Measurements from ENCODE around the gene KLRD1. TPM values are rescaled to one million over a fixed set of nuclear protein-coding genes. Genes with fewer than 3 reads are reported as not detected.
"Not testable (repeated sequence)": the region's sequence is repeated elsewhere in the genome, so short reads cannot be mapped to it uniquely, and the experiment has no call there.

The KLRD1 gene
- total and polyA plus RNA-seq, 2 experiments from 2014 or later, result 0.03 to 0.27 TPM

GRCh38 chr12:10374624-10375018 is 67.0 kb downstream of the KLRD1 start (continued):
- TF ChIP-seq, protein P1, sequence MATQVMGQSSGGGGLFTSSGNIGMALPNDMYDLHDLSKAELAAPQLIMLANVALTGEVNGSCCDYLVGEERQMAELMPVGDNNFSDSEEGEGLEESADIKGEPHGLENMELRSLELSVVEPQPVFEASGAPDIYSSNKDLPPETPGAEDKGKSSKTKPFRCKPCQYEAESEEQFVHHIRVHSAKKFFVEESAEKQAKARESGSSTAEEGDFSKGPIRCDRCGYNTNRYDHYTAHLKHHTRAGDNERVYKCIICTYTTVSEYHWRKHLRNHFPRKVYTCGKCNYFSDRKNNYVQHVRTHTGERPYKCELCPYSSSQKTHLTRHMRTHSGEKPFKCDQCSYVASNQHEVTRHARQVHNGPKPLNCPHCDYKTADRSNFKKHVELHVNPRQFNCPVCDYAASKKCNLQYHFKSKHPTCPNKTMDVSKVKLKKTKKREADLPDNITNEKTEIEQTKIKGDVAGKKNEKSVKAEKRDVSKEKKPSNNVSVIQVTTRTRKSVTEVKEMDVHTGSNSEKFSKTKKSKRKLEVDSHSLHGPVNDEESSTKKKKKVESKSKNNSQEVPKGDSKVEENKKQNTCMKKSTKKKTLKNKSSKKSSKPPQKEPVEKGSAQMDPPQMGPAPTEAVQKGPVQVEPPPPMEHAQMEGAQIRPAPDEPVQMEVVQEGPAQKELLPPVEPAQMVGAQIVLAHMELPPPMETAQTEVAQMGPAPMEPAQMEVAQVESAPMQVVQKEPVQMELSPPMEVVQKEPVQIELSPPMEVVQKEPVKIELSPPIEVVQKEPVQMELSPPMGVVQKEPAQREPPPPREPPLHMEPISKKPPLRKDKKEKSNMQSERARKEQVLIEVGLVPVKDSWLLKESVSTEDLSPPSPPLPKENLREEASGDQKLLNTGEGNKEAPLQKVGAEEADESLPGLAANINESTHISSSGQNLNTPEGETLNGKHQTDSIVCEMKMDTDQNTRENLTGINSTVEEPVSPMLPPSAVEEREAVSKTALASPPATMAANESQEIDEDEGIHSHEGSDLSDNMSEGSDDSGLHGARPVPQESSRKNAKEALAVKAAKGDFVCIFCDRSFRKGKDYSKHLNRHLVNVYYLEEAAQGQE (IDR thresholded peaks at IDR 0.05; ENCODE audit: unreplicated experiment), result no peak
- TF ChIP-seq, protein P2, sequence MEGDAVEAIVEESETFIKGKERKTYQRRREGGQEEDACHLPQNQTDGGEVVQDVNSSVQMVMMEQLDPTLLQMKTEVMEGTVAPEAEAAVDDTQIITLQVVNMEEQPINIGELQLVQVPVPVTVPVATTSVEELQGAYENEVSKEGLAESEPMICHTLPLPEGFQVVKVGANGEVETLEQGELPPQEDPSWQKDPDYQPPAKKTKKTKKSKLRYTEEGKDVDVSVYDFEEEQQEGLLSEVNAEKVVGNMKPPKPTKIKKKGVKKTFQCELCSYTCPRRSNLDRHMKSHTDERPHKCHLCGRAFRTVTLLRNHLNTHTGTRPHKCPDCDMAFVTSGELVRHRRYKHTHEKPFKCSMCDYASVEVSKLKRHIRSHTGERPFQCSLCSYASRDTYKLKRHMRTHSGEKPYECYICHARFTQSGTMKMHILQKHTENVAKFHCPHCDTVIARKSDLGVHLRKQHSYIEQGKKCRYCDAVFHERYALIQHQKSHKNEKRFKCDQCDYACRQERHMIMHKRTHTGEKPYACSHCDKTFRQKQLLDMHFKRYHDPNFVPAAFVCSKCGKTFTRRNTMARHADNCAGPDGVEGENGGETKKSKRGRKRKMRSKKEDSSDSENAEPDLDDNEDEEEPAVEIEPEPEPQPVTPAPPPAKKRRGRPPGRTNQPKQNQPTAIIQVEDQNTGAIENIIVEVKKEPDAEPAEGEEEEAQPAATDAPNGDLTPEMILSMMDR (conservative IDR thresholded peaks at IDR 0.05; ENCODE audit: low read depth in 2 of 2), result no peak
- no peak for TF ChIP-seq ZNF114 (CRISPR knock-in tag; IDR thresholded peaks at IDR 0.05)
- TF ChIP-seq EZH2 (IDR thresholded peaks at IDR 0.05; ENCODE audit: low read depth, unreplicated experiment), result no peak
- TF ChIP-seq POLR2AphosphoS5 (IDR thresholded peaks at IDR 0.05; ENCODE audit: low read depth), result no peak
- TF ChIP-seq CREB1 (CRISPR knock-in tag; IDR thresholded peaks at IDR 0.05; ENCODE audit: low read depth), result no peak
- no peak for TF ChIP-seq ZNF331 (CRISPR knock-in tag; IDR thresholded peaks at IDR 0.05; ENCODE audit: low read depth)
- TF ChIP-seq STAT1 (IDR thresholded peaks at IDR 0.05; ENCODE audit: unreplicated experiment), result no peak
- no peak for TF ChIP-seq NANOG (IDR thresholded peaks at IDR 0.05; ENCODE audit: borderline replicate concordance)
- no peak for TF ChIP-seq JUNB (IDR thresholded peaks at IDR 0.05; ENCODE audit: unreplicated experiment)
- no peak for TF ChIP-seq EZH2phosphoT487 (IDR thresholded peaks at IDR 0.05; ENCODE audit: unreplicated experiment)

DNA sequence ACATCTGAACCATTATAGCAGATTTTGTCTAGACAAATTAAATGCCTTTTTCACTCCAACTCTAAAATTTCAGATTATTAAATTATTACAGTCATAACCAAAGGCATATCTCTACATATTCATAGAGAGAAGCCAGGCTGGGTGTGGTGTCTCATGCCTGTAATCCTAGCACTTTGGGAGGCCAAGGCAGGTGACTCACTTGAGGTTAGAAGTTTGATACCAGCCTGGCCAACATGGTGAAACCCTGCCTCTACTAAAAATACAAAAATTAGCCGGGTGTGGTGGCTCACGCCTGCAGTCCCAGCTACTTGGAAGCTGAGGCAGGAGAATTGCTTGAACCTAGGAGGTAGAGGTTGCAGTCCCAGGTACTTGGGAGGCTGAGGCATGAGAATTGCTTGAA is 71.1 kb downstream of the KLRD1 start:
- H3K9me3 Mint-ChIP-seq; H3K36me3 Mint-ChIP-seq (ENCODE audit: low read depth); H3F3A ChIP-seq (replicated peaks; ENCODE audit: low read depth); H4K20me1 ChIP-seq (replicated peaks; ENCODE audit: insufficient read depth); DNase-seq (ENCODE audit: low spot score); H3K4me2 ChIP-seq; H3K27ac Mint-ChIP-seq; H3K27me3 Mint-ChIP-seq (ENCODE audit: insufficient read depth, low read depth, poor library complexity); H3K36me3 ChIP-seq (ENCODE audit: insufficient read depth); H2AFZ ChIP-seq; H3K4me3 Mint-ChIP-seq; H3K4me3 ChIP-seq; H3K27ac ChIP-seq (ENCODE audit: low read depth); H3K4me1 ChIP-seq (ENCODE audit: insufficient read depth); ATAC-seq; H3K27me3 ChIP-seq (ENCODE audit: insufficient read depth); H3K79me2 ChIP-seq (replicated peaks; ENCODE audit: insufficient read depth); H3K4me1 Mint-ChIP-seq; H3K9me2 ChIP-seq (ENCODE audit: insufficient read depth): not testable (repeated sequence)

Other genes with a start within 250 kb of the KLRD1 start
- gene CLEC1A, start 208.9 kb upstream of the KLRD1 start, total RNA-seq (2014; rRNA removed; shearing (Covaris generic)), result 1.1 TPM in 1 of 2 replicates, not detected in the other
- 0.07 TPM in 1 of 2 replicates, not detected in the other for gene CLEC1A, start 208.9 kb upstream of the KLRD1 start, polyA plus RNA-seq (2016; fragmentation: Nextera tagmentation; extraction: Ambion mirVana)
- gene CLEC7A, start 177.7 kb upstream of the KLRD1 start, total RNA-seq (2014; rRNA removed; shearing (Covaris generic)), result not detected in 2 replicates
- gene CLEC7A, start 177.7 kb upstream of the KLRD1 start, polyA plus RNA-seq (2016; fragmentation: Nextera tagmentation; extraction: Ambion mirVana), result 0.09 and 0.39 TPM in 2 replicates
- not detected in 2 replicates for gene OLR1, start 135.7 kb upstream of the KLRD1 start, total RNA-seq (2014; rRNA removed; shearing (Covaris generic))
- gene OLR1, start 135.7 kb upstream of the KLRD1 start, polyA plus RNA-seq (2016; fragmentation: Nextera tagmentation; extraction: Ambion mirVana), result not detected in 2 replicates
- not detected in 2 replicates for gene TMEM52B, start 128.8 kb upstream of the KLRD1 start, total RNA-seq (2014; rRNA removed; shearing (Covaris generic))
- gene TMEM52B, start 128.8 kb upstream of the KLRD1 start, polyA plus RNA-seq (2016; fragmentation: Nextera tagmentation; extraction: Ambion mirVana), result not detected in 2 replicates
- gene GABARAPL1, start 95.0 kb upstream of the KLRD1 start, total RNA-seq (2014; rRNA removed; shearing (Covaris generic)), result 60.9 and 77.8 TPM in 2 replicates
- gene GABARAPL1, start 95.0 kb upstream of the KLRD1 start, polyA plus RNA-seq (2016; fragmentation: Nextera tagmentation; extraction: Ambion mirVana), result 35.7 and 36.5 TPM in 2 replicates
- not detected in 2 replicates for gene KLRK1, start 82.2 kb downstream of the KLRD1 start, total RNA-seq (2014; rRNA removed; shearing (Covaris generic))
- not detected in 2 replicates for gene KLRK1, start 82.2 kb downstream of the KLRD1 start, polyA plus RNA-seq (2016; fragmentation: Nextera tagmentation; extraction: Ambion mirVana)
- gene KLRC4, start 101.9 kb downstream of the KLRD1 start, total RNA-seq (2014; rRNA removed; shearing (Covaris generic)), result not detected in 2 replicates
- not detected in 2 replicates for gene KLRC4, start 101.9 kb downstream of the KLRD1 start, polyA plus RNA-seq (2016; fragmentation: Nextera tagmentation; extraction: Ambion mirVana)
- not detected in 2 replicates for gene KLRC3, start 112.7 kb downstream of the KLRD1 start, total RNA-seq (2014; rRNA removed; shearing (Covaris generic))
- not detected in 2 replicates for gene KLRC3, start 112.7 kb downstream of the KLRD1 start, polyA plus RNA-seq (2016; fragmentation: Nextera tagmentation; extraction: Ambion mirVana)
- not detected in 2 replicates for gene KLRC2, start 128.1 kb downstream of the KLRD1 start, total RNA-seq (2014; rRNA removed; shearing (Covaris generic))
- not detected in 2 replicates for gene KLRC2, start 128.1 kb downstream of the KLRD1 start, polyA plus RNA-seq (2016; fragmentation: Nextera tagmentation; extraction: Ambion mirVana)
- not detected in 2 replicates for gene KLRC1, start 145.5 kb downstream of the KLRD1 start, total RNA-seq (2014; rRNA removed; shearing (Covaris generic))
- gene KLRC1, start 145.5 kb downstream of the KLRD1 start, polyA plus RNA-seq (2016; fragmentation: Nextera tagmentation; extraction: Ambion mirVana), result not detected in 2 replicates
- 10.8 and 16.3 TPM in 2 replicates for gene EIF2S3B, start 198.0 kb downstream of the KLRD1 start, total RNA-seq (2014; rRNA removed; shearing (Covaris generic))
- gene EIF2S3B, start 198.0 kb downstream of the KLRD1 start, polyA plus RNA-seq (2016; fragmentation: Nextera tagmentation; extraction: Ambion mirVana), result 0.24 and 0.56 TPM in 2 replicates